ENCODE results near the gene AQR.

Gene AQR

DNA sequence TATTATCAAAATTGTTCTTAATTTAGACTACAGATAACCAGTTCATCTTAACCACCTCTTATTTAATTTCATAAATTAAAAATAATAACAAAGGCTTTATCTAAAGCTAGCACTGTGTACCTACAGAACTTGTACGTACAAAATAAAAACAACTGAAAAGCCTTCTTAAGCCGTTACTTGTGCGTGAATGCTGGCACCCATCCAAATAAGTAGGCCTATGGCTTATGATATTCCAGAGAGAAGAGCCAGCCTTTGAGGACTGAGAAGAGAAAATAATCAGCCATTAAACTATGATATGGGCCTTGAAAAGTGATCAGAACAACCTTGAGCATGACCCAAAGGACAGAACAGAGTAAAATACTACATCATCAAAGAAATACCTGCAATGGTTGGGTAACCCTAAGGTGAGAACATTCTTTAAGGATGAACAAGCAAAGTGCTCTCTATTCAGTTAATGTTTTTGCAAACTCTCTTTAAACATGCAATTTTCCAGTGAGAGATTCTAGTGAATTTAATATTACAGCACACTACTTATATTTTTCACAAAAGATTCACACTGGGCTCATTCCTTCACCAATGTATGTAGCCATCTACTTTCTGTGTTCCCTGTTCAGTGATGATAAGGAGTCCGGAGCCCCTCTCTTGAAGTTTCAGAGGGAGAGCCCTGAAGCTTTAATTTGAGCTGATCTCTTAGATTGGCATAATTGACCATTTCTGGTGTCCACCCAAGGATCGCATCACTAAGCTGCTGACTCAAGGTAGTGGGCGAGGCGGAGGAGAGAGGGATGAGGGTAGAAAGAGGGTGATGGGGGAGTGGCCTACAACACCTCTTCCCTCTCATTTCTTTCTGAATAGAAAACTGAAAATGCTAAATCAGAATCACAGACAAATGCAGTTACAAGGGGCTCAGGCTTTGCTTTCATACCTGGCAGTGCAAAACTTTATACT lies 166.5 kb downstream of the AQR start:
- TF ChIP-seq, protein P1, sequence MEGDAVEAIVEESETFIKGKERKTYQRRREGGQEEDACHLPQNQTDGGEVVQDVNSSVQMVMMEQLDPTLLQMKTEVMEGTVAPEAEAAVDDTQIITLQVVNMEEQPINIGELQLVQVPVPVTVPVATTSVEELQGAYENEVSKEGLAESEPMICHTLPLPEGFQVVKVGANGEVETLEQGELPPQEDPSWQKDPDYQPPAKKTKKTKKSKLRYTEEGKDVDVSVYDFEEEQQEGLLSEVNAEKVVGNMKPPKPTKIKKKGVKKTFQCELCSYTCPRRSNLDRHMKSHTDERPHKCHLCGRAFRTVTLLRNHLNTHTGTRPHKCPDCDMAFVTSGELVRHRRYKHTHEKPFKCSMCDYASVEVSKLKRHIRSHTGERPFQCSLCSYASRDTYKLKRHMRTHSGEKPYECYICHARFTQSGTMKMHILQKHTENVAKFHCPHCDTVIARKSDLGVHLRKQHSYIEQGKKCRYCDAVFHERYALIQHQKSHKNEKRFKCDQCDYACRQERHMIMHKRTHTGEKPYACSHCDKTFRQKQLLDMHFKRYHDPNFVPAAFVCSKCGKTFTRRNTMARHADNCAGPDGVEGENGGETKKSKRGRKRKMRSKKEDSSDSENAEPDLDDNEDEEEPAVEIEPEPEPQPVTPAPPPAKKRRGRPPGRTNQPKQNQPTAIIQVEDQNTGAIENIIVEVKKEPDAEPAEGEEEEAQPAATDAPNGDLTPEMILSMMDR (IDR thresholded peaks at IDR 0.05): no peak
- H3K4me3 Mint-ChIP-seq: no peak overlapping the region
- no peak for DNase-seq
- H3K27me3 Mint-ChIP-seq (ENCODE audit: low read depth, poor library complexity): no peaks in the 10 kb centered on the region
- H3K9me3 Mint-ChIP-seq: peaks cover 14% of the 10 kb centered on the region
- H3K4me1 Mint-ChIP-seq: peaks cover 19% of the 10 kb centered on the region
- no peak overlapping the region for H3K27ac Mint-ChIP-seq
- no peaks in the 10 kb centered on the region for H3K36me3 Mint-ChIP-seq (ENCODE audit: low read depth)

DNA sequence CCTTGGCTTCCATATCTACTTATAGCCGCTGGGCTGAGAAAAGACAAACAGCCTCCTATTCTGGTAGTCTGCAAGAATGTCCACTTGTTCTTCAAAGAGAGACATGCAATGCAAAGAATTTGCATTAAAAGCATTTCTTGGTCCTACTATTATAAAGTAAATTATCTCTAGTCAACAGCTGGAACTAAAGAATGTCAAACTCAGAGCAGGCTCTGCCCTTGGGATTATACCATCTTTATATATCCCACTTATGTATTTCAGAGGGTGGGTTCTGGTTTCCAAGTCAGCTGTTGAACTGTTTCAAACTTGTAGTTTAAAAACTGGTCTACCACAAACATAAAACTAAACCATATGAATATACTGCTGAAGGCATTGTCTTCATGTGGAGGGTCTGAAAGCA lies 167.2 kb downstream of the AQR start:
- no peak overlapping the region for H3K27ac Mint-ChIP-seq
- peaks cover 23% of the 10 kb centered on the region for H3K4me1 Mint-ChIP-seq
- no peak for DNase-seq
- peaks cover 10% of the 10 kb centered on the region for H3K9me3 Mint-ChIP-seq
- TF ChIP-seq, protein P1 (IDR thresholded peaks at IDR 0.05): no peak
- H3K36me3 Mint-ChIP-seq (ENCODE audit: low read depth): no peaks in the 10 kb centered on the region
- no peak overlapping the region for H3K4me3 Mint-ChIP-seq
- peaks cover 3% of the 10 kb centered on the region for H3K27me3 Mint-ChIP-seq (ENCODE audit: low read depth, poor library complexity)

All from nephron progenitor cell (in vitro differentiated cells).